GM18526 (cell line): ENCODE data around the gene MED25.

Experiments
- POLR2A ChIP-seq: IDR thresholded peaks from 3 replicates; pipeline ENCODE4 v1.6.1; 2011; ENCODE audit not compliant: insufficient read length; ENCODE audit errors: extremely low read depth

The MED25 gene

DNA sequence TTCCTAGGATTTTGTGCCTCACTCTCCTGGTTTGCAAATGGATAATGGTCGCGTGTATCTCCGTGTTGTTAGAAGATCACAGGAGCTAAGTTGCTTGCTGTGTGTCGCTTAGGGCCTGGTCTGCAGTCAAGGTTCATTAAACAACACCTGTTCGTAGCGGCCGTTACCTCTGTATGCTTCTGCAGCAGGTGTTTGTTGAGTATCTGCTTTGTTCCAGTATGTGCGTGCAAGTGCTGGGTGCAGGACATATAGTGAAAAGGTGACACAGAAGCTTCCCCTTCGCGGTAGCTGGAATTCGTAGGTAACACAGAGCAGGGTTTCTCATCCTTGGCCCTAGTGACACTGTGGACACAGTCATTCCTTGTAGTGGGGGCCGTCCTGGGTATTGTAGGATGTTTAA, 5.4 kb downstream of the MED25 start:
- TF ChIP-seq POLR2A: no peak

DNA sequence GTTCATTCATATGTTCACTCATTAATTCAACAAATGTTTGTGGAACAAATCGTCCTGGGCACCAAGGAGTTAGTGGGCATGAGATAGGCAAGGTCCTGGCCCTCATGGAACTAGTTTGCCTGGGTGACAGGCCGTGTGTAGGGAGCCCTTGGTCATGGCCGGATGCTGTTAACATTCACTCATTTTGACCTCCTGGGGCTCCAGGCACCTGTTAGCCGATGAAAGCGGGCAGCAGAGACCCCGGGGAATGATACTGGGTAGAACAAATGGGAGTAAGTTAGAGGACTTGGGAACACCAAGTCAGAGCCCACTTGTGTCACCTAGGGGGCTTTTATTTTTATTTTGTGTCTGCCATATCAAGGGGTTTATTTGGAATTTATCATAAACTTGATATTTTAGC, 6.6 kb downstream of the MED25 start:
- TF ChIP-seq POLR2A: no peak

DNA sequence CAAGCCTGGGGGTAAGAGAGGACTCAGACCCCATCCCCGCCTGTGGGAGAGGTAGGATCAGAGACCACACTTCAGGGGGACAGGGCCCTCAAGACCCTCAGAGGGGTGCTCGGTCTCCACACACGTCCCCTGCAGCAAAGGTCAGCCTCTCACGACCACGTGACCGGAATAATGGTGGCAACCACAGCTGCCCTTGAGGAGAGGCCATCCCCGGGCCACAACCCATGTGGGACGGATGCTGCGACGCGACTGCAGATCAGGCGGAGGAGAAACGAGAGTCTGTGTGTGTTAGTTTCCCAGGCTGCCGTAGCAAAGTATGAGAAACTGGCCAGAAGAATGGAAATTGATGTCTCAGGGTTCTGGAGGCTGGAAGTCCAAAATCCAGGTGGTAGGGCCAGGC, 8.9 kb downstream of the MED25 start:
- no peak for TF ChIP-seq POLR2A

DNA sequence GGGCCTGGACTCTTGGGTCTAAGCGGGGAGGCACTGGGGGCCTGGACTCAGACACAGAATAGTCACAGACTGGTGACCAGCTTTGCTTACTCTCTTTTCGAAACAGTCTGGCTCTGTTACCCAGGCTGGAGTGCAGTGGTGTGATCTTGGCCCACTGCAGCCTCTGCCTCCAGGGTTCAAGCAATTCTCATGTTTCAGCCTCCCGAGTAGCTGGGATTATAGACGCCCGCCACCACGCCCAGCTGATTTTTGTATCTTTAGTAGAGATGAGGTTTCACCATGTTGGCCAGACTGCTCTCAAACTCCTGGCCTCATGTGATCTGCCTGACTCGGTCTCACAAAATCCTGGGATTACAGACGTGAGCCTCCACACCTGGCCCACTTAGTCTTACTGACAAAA, 11.1 kb downstream of the MED25 start:
- no peak for TF ChIP-seq POLR2A

DNA sequence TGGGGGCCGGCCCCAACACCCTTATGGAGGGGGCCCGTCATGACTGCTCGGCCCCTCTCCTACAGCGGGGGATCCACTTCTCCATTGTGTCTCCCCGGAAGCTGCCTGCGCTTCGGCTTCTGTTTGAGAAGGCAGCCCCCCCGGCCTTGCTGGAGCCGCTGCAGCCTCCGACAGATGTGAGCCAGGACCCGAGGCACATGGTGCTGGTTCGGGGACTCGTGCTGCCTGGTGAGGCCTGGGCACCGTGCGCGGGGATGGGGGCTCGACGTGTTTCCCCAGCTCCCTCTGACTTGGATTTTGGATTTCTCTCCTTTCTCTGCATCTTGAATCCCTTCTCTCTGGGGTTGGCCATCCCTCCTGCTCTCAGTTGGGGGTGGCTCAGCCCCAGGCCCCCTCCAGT, 11.6 kb downstream of the MED25 start:
- no peak for TF ChIP-seq POLR2A

DNA sequence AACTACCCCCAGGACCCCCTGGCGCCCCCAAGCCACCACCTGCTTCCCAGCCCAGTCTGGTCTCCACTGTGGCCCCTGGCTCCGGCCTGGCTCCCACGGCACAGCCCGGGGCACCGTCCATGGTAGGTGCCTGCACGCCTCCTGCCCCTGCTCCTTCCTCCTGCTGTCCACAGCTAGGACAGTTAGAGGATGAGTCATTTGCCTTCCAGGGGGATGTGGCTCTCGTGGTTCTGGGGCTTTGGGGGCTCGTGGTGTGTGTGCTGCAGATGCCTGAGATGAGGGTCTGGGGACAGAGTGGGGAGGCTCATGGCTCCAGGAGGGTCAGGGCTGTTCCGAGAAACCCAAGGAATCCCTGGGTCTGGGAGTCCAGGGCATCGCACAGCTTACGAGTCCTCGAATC, 12.7 kb downstream of the MED25 start:
- TF ChIP-seq POLR2A: no peak

DNA sequence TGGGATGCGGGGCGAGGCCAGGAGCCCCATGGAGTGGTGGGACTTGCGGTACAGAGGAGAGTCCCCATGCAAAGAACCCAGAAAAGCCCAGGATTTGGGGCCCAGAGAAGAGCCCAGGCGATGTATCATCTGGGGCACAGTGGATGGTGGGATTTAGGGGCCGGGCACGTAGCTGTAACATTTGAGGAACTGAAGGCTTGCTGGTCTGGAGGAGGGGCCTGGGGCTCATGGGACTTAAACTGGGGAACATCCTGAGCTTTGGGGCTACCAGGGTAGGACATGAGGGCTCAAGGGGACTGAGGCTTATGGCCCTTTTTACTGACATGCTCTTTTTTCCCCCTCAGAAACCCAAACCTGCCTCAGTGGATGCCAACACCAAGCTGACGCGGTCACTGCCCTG, 13.5 kb downstream of the MED25 start:
- no peak for TF ChIP-seq POLR2A

DNA sequence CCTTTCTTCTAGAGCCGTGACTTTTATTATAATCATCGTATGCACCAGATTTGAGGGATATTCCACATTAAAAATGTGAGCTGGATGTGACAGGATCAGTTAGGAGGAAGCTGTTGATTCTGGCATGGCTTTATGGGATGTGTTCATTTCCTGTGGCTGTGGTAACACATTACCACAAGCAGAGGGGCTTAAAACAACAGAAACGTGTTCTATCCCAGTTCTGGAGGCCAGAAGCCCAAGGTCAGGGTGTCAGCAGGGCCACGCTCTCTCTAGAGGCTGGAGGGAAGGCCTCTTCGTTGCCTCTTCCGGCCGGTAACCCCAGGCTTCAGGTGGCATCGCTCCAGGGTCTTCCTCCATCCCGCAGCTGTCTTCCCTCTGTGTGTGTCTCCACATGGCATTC, 14.5 kb downstream of the MED25 start:
- no peak for TF ChIP-seq POLR2A

DNA sequence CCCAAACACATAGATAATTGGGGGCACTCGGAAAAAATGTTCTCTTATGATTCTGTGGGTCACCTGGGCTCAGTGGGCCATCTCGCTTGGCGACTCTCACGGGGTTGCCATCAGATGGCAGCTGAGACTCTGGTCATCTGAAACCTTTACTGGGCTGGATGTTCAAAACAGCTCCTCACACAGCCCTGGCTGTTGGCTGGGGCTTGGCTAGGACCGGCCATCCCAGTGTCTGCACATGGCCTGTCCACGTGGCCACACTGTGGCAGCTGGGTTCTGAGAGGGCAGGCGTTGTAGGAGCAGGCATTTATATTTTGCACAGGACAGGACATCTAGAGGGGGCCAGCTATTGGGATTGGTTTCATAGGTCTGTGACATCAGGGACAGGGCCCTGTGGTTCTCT, 15.5 kb downstream of the MED25 start:
- TF ChIP-seq POLR2A: no peak

DNA sequence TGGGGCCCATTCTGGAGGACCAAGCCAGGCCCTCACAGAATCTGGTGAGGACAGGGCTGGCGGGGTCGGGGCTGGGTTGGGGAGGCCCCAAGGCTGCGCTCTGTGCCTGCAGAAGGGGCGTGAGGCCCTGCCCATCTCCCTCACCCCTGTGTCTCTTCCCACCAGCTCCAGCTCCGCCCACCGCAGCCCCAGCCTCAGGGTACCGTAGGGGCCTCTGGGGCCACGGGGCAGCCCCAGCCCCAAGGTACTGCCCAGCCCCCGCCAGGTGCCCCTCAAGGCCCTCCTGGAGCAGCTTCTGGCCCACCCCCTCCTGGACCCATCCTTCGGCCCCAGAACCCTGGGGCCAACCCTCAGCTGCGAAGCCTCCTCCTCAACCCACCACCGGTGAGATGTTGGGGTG, 17.5 kb downstream of the MED25 start:
- TF ChIP-seq POLR2A: no peak

DNA sequence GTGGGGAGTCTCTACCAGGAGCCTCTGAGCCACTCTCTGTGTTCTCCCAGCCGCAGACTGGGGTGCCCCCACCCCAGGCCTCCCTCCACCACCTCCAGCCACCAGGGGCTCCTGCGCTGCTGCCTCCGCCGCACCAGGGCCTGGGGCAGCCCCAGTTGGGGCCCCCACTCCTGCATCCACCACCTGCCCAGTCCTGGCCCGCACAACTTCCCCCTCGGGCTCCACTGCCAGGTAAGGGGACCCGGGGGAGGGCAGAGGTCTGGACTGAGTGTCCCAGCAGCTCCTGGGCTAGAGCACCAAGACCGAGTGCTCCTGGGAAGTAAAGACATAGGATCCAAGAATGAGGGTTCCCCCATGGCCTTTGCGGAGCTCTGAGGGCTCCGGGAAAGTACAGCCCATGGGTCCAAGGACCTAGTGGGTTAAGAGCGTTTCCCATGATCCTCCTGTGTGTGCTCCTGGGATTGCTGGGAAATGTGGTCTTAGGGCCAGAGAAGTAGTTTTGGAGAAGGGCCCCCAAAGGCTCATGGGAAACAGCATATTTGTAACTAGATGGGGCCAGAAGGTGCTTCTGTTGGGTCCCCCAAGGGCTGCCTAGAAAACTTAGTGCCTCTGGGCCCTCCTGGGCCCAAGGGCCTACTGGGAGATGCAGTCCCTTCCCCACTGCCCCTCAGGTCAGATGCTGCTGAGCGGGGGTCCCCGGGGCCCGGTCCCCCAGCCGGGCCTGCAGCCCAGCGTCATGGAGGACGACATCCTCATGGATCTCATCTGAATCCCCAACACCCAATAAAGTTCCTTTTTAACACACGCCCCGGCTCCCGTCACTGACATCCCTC, 18.3 kb downstream of the MED25 start:
- no peak for TF ChIP-seq POLR2A

DNA sequence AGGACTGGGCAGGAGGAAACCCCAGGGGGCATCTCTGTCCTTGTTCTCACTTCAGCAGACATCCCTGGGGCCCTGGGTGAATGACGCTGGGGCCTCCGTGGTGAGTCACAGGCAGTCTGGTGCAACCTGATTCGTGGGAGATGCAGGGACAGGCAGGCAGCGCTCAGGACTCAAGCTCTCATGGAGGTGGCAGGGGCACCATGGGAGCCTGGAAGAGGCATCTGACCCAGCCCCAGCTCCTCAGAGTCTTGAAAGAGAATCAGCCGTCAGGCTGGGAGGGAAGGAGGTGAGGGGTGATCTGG, 18.9 kb downstream of the MED25 start:
- no peak for TF ChIP-seq POLR2A

DNA sequence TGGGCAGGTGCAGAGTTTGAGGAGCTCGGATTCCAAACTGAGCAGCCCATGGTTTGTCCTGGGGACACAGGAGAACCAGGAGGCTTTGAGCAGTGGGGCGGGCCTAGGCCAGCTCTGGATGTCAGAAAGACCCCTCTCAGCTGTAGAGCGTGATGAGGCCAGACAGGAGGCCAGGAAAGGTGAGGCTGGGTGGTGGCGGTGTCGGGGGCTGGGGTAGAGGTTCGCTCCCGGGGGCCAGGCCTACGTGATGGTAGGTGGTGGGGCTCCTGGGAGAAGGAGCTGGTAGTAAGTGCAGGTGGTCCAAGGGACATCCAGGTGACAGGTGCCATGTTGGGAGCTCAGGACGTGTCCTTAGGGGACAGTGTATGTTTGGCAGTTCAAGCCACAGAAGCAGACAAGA, 19.3 kb downstream of the MED25 start:
- TF ChIP-seq POLR2A: no peak

DNA sequence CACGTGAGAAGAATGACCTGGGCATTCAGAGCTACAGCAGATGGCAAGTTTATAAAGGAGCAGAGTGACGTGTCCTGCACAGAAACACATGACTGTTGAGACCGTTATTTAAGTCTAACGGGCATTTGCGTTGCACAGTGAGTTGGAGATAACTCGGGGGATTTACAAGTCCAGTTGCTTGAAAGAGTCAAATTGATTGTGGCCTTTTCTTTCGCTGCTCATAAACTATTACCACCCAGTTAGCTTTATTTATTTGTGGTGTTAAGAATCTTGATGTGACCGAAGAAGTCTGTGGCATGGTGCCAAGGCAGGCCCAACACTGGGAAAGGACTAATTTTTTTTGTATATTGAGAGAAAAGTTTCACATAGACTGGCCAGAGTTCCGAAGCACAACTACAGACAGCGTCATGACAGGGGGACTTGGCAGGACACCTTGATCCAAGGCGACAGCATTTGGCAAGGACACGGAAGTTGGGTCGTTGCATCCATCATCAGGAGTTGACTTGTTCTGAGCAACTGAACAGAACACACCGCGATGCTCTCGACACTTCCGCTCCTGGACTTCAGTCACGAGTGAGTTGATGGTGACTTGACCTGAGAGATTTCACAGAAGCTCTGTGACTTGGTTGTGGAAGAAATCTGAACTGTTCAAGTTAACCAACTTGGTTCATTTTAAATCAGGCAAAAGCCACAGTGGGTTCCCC, 20.9 kb downstream of the MED25 start:
- no peak for TF ChIP-seq POLR2A

DNA sequence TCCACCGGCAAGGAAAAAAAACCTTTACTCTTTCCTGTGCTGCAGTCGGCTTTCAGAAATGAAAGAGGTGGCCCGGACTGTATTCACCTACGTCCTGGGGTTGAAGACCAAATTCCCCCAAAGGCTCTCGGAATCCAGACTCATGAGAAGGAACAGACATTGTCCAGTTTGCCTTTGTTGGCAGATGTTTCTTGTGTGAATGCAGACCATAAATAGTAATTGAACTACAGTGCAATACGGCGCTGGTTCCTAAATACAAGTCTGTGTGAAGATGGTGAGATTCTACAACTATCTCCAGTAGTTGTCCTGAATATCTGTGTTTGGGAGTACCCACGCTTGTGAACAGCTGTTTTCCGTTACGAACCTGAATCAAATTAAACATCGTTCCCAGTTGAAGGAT, 21.6 kb downstream of the MED25 start:
- no peak for TF ChIP-seq POLR2A

DNA sequence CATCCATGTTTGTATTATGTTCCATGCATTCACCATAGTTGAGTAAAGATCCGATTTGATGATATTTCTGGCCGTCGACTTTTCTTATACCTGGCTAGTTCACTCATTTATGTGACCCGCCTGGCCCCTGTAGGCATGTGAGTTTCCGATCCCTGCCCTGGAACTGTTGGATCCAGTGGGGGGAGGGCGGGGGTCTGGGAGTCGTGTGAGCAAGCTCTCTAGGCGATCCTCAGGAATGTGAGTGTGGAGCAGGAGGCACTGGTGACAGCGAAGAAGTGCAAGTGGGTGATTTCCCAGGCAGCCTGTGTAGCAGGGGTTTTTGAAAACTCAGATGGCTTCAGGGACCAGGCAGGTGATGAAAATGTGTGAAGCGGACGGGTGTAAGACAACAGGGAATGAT, 22.2 kb downstream of the MED25 start:
- TF ChIP-seq POLR2A: no peak

DNA sequence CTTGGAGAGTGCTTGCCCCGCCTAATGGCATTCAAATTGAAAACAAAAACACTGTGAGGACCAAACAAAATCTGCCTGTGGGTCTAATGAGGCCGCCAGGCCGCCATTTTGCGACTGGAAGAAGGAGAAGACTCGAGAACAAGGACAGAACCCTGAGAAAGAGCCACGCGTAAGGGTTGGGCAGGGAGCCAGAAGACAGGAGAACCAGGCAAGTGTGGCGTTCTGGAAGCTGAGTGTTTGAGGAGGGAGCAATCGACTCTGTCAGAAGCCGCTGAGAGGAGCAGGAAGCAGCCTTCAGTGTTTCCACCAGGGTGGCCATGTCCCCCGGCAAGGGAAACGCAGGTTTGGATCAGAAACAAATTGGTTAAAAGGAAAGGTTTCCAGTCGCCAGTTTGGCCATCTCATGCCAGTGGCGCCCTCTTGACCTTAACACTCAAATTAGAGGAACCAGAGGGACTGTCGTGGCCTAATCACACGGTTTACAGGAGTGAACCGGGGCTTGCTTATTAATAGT, 22.7 kb downstream of the MED25 start:
- TF ChIP-seq POLR2A: no peak

DNA sequence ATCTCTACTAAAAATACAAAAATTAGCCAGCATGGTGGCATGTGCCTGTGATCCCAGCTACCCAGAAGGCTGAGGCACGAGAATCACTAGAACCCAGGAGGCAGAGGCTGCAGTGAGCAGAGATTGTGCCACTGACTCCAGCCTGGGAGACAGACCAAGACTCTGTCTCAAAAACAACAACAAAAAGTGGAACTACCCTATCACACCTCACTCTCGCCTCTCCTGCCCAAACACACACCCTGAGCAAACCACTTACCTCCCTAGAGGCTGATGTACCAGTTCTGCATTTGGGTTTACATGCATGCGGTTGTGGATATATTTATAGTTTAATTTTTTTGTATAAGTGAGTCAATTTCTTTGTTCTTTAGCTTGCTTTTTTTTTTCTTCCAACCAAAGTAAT, 25.2 kb downstream of the MED25 start:
- TF ChIP-seq POLR2A: no peak
